Heart left ventricle (tissue), 13 donors: ENCODE data around the gene RABGGTA.

Source experiments
- POLR2A ChIP-seq, 2 donors: fragments of 450-650 bp; IDR thresholded peaks; one replicate each; pipeline ENCODE4 v1.6.1; 2017; ENCODE audit warnings: antibody characterized with exemption in 2 of 2, mild to moderate bottlenecking in 2 of 2, moderate library complexity in 2 of 2
- TF ChIP-seq, protein P1 (sequence below), 12 donors: fragments of 200-600 bp; sonication (generic) in 4 of 12; IDR thresholded peaks; one replicate each; pipeline versions ENCODE4 v1.5.0 to v1.8.0; 2018 to 2022; ENCODE audit warnings: antibody characterized with exemption in 12 of 12, mild to moderate bottlenecking in 5 of 12
- donor health status: ischemic (EF 13 %, LVEDD 7.1; RV severe dilation, severe dysfunction).
- donor health status: DM: no; HTN: yes; CAD: no.
- donor health status: DM: no; HTN: no; CAD: no.
- donor health status: ischemic (EF 25% LVEDD 6.9; RV normal size, moderate dysfunction).
- donor health status: ischemic (EF 25% LVEDD 5.7; RV mildly dilated, moderate dysfunction).
- donor health status: ischemic (EF 35%, LVEDD 5.7; RV mildly dilated, moderate dysfunction).
- donor health status: nonischemic (EF 11% LVEDD 7.7; RV severe dilation, severe dysfunction).
- donor health status: DM: yes; HTN: yes; CAD: no.
- donor health status: PGD.
- donor health status: ischemic (EF 29% LVEDD 5.4; RV normal size, mild dysfunction).
- donor health status: nonischemic (EF 23%, LVEDD 6.1; RV moderate dilation, normal function).

DNA sequence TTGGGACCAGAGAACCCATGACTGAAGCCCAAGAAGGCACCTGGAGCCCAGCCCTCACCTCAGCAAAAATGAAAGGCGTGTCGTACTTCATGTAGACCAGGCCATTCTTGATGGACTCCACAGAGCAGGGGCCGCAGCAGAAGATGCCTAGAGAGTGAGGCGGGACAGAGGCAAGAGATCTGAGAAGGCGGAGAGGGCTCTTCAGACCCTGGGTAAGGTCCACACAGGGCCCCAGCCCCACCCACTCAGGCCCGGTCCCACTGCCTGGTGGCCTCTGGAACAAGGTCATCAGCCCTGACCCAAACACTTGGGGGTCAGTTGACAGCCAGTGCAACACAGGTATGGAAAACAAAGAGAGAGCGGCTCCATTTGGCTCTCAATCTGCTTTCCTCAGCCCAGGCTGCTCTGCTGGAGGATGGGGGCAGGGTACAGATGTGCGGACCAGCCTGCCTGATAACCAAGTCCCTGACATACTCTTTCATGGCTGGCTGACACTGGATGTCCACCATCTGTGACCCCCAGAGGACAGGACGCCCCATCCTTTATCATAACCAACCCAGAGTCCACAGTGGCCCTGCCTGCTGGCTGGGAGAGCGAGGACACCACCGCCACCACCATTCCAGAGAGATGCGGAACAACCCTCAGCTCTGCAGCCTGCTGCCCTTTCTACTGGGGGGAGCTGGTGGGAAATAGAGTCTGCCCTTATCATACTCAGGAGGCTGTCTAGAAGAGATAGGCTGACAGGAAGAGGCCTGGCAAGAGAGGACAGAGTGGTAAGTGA is 15.3 kb downstream of the RABGGTA start:
- TF ChIP-seq, protein P1, sequence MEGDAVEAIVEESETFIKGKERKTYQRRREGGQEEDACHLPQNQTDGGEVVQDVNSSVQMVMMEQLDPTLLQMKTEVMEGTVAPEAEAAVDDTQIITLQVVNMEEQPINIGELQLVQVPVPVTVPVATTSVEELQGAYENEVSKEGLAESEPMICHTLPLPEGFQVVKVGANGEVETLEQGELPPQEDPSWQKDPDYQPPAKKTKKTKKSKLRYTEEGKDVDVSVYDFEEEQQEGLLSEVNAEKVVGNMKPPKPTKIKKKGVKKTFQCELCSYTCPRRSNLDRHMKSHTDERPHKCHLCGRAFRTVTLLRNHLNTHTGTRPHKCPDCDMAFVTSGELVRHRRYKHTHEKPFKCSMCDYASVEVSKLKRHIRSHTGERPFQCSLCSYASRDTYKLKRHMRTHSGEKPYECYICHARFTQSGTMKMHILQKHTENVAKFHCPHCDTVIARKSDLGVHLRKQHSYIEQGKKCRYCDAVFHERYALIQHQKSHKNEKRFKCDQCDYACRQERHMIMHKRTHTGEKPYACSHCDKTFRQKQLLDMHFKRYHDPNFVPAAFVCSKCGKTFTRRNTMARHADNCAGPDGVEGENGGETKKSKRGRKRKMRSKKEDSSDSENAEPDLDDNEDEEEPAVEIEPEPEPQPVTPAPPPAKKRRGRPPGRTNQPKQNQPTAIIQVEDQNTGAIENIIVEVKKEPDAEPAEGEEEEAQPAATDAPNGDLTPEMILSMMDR (IDR thresholded peaks at IDR 0.05): no peak
- no peak for TF ChIP-seq POLR2A (IDR thresholded peaks at IDR 0.05)
